ENCODE results near the gene THYN1. TPM values are rescaled to one million over a fixed set of nuclear protein-coding genes. Genes with fewer than 3 reads are reported as not detected.

The THYN1 gene
- total RNA-seq, 2 donors from 2014 or later = 28.5 to 32.0 TPM

DNA sequence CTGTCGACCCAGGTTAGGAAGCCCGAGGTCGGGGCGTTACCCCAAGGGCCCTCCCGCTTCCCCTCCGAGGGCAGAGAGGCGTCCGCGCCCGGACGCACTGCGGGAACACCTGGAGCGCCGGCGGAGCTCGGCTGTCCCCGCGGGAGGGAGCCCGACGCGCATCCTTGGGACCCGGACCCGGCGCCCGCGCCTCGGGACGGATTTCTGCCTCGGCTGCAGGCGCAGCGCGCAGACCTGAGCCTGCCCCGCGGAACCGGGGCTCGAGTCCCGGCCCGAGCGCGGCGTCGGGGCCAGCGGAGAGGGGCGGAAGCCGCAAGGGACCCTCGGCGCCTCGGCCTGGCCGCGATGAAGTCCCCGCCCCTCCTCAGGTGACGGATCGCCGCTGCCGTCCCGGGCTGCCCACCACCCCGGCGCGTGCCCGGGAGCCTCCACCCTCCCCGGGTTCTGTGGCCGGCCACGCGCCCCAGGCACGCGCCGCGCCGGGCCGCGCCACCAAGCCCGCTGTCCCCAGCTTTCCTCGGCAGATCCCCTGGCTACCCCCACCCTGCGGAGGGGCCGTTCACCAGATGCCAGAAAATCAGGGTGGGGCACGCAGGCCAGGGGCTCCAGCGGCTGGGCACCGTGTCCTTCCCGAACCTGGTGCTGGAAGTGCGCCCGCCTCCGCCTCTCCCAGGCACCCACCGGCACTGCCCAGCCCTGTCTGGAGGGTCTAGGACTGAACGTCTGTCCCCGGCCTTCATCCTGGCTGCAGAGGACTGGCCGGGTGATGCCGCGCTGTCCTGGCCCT is 23.4 kb upstream of the THYN1 start:
- ATAC-seq = peak; percentile 30
- no peak for DNase-seq
- intact Hi-C loops (cut with DNase I, micrococcal nuclease) = no loop called here

DNA sequence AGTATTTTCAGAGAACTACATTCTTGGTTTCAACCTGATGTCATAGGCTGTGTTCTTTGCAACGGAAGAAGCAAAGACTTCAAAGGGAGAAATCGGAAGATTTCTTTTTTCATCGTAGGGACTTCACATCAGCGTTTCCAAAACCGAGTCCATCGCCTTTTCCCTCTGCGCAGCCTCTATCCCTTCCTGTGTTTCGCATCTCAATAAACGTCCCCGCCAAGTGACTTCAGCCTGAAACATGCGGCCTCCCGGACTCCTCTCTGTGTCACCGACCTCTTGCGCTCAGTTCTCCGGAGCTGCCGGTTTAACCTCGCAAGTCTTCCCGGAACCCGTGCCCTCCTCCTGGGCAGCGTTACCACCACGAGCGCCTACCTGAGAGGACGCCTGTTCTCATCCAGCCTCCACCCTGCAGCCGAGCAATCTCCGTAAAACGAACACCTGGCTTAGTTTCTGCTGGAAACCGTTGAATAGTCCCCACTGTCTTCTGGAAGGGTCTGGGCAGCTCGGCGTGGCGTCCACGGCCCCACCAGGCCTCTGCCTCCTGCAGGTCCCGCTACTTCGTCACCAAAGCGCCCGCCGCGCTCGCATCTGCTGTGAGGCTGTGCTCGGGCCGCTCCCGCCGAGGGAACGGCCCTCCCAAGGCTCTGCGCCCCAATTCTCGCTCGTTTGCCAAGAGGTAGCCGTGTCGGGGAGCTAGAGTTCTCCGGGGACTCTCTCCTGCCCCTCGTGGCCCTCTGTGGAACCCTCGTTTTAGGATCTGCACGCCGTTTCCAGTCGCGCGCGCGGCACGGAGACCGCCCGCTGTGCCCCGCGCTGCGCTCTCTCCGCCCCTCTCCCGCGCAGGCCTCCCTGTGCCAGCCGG is 22.6 kb upstream of the THYN1 start, which contains the start of gene GLB1L3:
TSS of gene GLB1L3 (plus strand) at position 846 of the 862 bp plus-strand sequence. CDS start 362 bp downstream, outside the sequence.
- DNase-seq (peak in 1 of 2 donors; percentile 32), ATAC-seq (peak; percentile 18)
- intact Hi-C loops (cut with DNase I, micrococcal nuclease) = no loop called here

DNA sequence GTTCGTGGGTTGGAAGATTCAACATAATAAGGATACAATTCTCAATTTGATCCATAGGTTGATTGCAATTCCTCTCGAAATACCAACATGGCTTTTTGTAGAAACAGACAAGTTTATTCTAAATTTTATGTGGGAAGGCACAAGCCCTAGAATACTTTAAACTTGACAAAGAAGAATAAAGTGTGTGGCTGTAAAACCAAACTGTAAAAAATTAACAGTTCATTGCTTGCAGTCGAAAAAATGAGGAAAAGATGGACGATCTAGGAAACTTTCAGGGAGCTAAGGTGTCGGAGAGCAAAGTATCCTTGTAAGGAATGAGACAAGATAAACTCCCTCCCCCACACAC is 22.0 kb upstream of the THYN1 start:
- no peak for ATAC-seq
- DNase-seq = no peak
- intact Hi-C loops (cut with DNase I, micrococcal nuclease) = no loop called here

DNA sequence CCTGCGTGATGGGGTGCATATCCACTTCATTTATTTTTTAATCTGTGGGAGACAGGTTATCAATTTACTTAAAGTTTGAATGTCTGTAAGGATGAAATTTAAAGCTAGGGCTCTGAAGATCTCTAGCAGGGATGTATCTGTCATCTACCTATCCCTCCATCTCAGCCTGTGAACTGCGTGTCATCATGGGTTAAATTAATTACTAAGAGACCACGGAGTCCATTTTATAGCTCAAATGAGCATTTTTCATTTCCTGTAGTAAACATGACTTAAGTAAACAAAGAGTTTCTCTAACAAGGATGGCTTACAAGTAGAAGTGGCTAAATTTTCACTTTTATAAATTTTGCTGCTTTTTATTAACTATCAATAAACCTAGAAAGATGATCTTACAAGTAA is 20.2 kb upstream of the THYN1 start:
- intact Hi-C loops (cut with DNase I, micrococcal nuclease) = no loop called here
- DNase-seq (no peak), ATAC-seq (no peak)

GRCh38 chr11:134272381-134273316 is 19.5 kb upstream of the THYN1 start:
- DNase-seq (no peak), ATAC-seq (no peak)
- intact Hi-C loops (cut with DNase I, micrococcal nuclease) = no loop called here

DNA sequence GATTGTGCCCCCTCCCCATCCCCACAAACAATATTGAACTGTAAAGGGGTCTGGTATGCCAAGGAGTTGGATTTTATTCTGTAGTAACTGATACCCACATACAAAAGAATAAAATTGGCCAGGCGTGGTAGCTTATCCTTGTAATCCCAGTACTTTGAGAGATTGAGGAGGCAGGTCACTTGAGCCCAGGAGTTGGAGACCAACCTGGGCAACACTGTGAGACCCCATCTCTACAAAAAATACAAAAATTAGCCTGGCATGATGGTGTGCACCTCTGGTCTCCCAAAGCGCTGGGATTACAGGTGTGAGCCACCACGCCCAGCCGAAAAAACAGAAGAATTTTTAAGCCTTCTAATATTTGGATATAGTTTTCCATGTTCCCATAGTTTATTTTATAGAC is 18.8 kb upstream of the THYN1 start:
- ATAC-seq (no peak), DNase-seq (no peak)
- intact Hi-C loops (cut with DNase I, micrococcal nuclease) = no loop called here

DNA sequence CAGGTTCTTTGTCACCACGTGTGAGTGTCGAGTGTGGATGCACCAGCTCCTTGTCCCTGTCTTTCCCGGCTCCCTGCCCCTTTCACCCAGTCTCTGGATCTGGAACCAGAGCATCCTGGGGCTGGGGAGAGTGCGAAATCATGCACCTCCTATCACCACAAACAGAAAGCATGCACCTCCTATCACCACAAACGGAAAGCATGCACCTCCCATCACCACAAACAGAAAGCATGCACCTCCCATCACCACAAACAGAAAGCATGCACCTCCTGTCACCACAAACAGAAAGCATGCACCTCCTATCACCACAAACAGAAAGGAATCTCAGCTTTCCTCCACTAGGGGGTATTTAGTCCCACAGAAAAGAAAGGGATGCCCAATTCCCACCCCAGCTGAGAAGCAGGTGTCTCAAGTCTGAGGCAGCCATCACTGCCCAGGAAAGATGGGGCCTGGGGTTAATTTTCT is 17.1 kb upstream of the THYN1 start:
- no peak for DNase-seq

GRCh38 chr11:134267966-134268365 is 14.8 kb upstream of the THYN1 start:
- ATAC-seq (no peak), DNase-seq (no peak)
- intact Hi-C loops (cut with DNase I, micrococcal nuclease) = no loop called here

More for the DNA sequence above, 17.1 kb upstream of the THYN1 start:
- intact Hi-C loops (cut with DNase I, micrococcal nuclease) = no loop called here
- ATAC-seq = no peak

- intact Hi-C loops (cut with DNase I, micrococcal nuclease) = no loop called here
- ATAC-seq (no peak), DNase-seq (no peak)
These were observed 14.3 kb upstream of the THYN1 start for GRCh38 chr11:134267461-134267860.

- intact Hi-C loops (cut with DNase I, micrococcal nuclease) = no loop called here
- peak; percentile 70 for ATAC-seq
- no peak for DNase-seq
These were observed 13.7 kb upstream of the THYN1 start for GRCh38 chr11:134266841-134267251.

DNA sequence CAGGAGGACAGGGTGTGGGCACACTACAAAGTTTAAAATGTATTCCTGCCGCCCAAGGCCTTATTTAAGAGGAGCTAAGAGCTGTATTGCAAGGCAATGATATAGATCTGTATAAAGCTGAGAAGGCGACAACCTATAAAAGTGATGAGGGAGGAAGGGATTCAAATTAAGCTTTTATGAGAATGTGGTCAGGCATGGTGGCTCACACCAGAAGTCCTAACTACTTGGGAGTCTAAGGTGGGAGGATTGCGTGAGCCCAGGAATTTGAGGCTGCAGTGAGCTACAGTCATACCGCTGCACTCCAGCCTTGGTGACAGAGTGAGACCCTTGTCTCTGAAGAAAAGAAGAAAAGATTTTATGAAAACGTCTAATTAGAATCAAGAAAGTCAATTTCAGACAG is 13.3 kb upstream of the THYN1 start:
- intact Hi-C loops (cut with DNase I, micrococcal nuclease) = no loop called here
- ATAC-seq (peak; percentile 14), DNase-seq (no peak)

- DNase-seq (no peak), ATAC-seq (no peak)
- intact Hi-C loops (cut with DNase I, micrococcal nuclease) = no loop called here
These were observed 12.0 kb upstream of the THYN1 start for GRCh38 chr11:134264966-134265764.

GRCh38 chr11:134261626-134262488 is 8.7 kb upstream of the THYN1 start:
- ATAC-seq = peak; percentile 67
- intact Hi-C loops (cut with DNase I, micrococcal nuclease) = no loop called here
- DNase-seq = peak in 1 of 2 donors; percentile 20

- intact Hi-C loops (cut with DNase I, micrococcal nuclease) = no loop called here
- ATAC-seq = no peak
- no peak for DNase-seq
These were observed 7.8 kb upstream of the THYN1 start for GRCh38 chr11:134260983-134261382.

DNA sequence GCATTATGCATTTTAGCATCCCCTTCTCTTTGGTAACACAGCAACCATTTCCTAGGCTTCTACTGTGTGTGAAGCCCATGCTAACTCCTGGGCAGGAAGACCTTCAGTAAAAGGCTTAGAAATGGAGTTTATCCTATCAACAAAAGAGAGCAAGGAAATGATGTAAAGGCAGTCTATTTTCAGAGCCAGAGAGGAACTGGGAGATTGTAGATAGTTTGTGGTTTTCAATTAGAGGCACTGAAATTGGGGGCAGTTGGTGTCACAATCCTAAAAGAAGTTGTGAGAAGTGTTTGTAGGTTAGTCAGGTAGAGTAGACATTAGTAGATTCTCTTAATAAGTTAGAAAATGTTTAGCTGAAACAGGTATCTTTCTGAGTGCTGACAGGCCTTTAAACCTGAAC is 7.4 kb upstream of the THYN1 start:
- ATAC-seq = no peak

DNA sequence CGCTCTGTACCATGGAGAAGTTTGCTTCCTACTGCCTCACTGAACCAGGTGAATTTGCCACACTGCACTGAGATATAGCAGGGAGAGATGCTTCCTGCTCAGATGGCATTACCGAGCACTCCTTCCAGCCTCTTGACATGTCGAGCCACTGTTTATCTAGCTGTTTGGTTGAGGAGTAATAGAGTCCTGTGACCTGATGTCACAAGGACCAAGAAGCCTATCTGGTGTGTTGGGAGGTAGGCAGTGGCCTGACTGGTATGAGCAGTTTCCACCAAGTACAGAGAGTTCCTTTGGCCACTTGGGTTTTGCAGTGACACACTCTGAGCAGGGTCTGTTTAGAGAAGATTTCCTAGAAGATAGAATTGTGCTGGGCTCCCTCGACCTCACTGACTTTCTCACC is 5.4 kb upstream of the THYN1 start:
- no peak for DNase-seq
- no peak for ATAC-seq
- intact Hi-C loops (cut with DNase I, micrococcal nuclease) = no loop called here

More for the DNA sequence above, 7.4 kb upstream of the THYN1 start:
- intact Hi-C loops (cut with DNase I, micrococcal nuclease) = no loop called here
- no peak for DNase-seq

- DNase-seq (no peak), ATAC-seq (no peak)
- intact Hi-C loops (cut with DNase I, micrococcal nuclease) = no loop called here
These were observed 3.9 kb upstream of the THYN1 start for GRCh38 chr11:134257101-134257500.
